GM23338 (cell line): ENCODE measurements around the gene MTCL1.

Experiments used
- CTCF ChIP-seq, 2 experiments: fragments of 200-600 bp in 1 of 2; sonication (generic) in 1 of 2; conservative IDR thresholded peaks; 2 replicates each; pipeline versions ENCODE4 v1.5.1 to v1.6.1; 2016 to 2017; ENCODE audit warnings: antibody characterized with exemption in 2 of 2, low read depth in 2 of 2, mild to moderate bottlenecking in 2 of 2, moderate library complexity in 1 of 2
- POLR2AphosphoS5 ChIP-seq: IDR thresholded peaks from 2 replicates; pipeline ENCODE4 v1.6.1; 2016; ENCODE audit warnings: antibody characterized with exemption, low read depth
- TF ChIP-seq, protein P1 (sequence below): fragments of 250-450 bp; sonication (Bioruptor Pico); IDR thresholded peaks from 2 replicates; pipeline ENCODE4 v1.5.0; 2020; ENCODE audit warnings: mild to moderate bottlenecking, moderate library complexity

DNA sequence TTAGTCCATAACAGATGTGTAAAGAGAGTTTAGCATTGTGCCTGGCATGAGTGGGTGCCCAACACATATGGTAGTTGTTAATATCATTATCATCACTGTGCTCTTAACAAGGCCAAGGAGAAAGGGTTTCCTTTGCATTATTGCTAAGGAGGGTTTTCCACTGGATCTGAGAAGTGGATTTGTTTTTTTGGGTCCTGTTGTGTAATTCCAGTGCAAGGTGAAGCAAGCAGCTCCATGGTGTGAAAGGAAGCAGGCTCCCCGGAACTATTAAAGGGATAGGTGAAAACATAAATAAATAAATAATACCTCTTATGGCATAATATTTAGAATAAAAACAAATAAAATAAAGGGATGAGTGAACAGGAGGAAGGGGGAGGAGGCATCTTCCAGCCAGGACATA, 65.3 kb downstream of the MTCL1 start:
- no peak for TF ChIP-seq CTCF (conservative IDR thresholded peaks at IDR 0.05; ENCODE audit: low read depth in 2 of 2)
- TF ChIP-seq, protein P1, sequence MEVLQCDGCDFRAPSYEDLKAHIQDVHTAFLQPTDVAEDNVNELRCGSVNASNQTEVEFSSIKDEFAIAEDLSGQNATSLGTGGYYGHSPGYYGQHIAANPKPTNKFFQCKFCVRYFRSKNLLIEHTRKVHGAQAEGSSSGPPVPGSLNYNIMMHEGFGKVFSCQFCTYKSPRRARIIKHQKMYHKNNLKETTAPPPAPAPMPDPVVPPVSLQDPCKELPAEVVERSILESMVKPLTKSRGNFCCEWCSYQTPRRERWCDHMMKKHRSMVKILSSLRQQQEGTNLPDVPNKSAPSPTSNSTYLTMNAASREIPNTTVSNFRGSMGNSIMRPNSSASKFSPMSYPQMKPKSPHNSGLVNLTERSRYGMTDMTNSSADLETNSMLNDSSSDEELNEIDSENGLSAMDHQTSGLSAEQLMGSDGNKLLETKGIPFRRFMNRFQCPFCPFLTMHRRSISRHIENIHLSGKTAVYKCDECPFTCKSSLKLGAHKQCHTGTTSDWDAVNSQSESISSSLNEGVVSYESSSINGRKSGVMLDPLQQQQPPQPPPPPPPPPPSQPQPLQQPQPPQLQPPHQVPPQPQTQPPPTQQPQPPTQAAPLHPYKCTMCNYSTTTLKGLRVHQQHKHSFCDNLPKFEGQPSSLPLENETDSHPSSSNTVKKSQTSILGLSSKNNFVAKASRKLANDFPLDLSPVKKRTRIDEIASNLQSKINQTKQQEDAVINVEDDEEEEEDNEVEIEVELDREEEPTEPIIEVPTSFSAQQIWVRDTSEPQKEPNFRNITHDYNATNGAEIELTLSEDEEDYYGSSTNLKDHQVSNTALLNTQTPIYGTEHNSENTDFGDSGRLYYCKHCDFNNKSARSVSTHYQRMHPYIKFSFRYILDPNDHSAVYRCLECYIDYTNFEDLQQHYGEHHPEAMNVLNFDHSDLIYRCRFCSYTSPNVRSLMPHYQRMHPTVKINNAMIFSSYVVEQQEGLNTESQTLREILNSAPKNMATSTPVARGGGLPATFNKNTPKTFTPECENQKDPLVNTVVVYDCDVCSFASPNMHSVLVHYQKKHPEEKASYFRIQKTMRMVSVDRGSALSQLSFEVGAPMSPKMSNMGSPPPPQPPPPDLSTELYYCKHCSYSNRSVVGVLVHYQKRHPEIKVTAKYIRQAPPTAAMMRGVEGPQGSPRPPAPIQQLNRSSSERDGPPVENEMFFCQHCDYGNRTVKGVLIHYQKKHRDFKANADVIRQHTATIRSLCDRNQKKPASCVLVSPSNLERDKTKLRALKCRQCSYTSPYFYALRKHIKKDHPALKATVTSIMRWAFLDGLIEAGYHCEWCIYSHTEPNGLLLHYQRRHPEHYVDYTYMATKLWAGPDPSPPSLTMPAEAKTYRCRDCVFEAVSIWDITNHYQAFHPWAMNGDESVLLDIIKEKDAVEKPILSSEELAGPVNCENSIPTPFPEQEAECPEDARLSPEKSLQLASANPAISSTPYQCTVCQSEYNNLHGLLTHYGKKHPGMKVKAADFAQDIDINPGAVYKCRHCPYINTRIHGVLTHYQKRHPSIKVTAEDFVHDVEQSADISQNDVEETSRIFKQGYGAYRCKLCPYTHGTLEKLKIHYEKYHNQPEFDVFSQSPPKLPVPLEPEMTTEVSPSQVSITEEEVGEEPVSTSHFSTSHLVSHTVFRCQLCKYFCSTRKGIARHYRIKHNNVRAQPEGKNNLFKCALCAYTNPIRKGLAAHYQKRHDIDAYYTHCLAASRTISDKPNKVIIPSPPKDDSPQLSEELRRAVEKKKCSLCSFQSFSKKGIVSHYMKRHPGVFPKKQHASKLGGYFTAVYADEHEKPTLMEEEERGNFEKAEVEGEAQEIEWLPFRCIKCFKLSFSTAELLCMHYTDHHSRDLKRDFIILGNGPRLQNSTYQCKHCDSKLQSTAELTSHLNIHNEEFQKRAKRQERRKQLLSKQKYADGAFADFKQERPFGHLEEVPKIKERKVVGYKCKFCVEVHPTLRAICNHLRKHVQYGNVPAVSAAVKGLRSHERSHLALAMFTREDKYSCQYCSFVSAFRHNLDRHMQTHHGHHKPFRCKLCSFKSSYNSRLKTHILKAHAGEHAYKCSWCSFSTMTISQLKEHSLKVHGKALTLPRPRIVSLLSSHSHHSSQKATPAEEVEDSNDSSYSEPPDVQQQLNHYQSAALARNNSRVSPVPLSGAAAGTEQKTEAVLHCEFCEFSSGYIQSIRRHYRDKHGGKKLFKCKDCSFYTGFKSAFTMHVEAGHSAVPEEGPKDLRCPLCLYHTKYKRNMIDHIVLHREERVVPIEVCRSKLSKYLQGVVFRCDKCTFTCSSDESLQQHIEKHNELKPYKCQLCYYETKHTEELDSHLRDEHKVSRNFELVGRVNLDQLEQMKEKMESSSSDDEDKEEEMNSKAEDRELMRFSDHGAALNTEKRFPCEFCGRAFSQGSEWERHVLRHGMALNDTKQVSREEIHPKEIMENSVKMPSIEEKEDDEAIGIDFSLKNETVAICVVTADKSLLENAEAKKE, result no peak
- no peak for TF ChIP-seq POLR2AphosphoS5
